ENCODE results near the gene CTH.
"Not testable (repeated sequence)": the region's sequence is repeated elsewhere in the genome, so short reads cannot be mapped to it uniquely, and the experiment has no call there.

CTH gene

GRCh38 chr1:70449049-70449448 lies 38.0 kb downstream of the CTH start:
- in situ Hi-C loops (cut with MboI; ENCODE audit: low sequenced_read_pairs) = no loop called here

- in situ Hi-C loops (cut with MboI; ENCODE audit: low sequenced_read_pairs) = not testable (repeated sequence)
These were observed 41.3 kb downstream of the CTH start for GRCh38 chr1:70452164-70452939.

- in situ Hi-C loops (cut with MboI; ENCODE audit: low sequenced_read_pairs) = no loop called here
These were observed 44.2 kb downstream of the CTH start for GRCh38 chr1:70455291-70455690.

- in situ Hi-C loops (cut with MboI; ENCODE audit: low sequenced_read_pairs) = no loop called here
These were observed 47.1 kb downstream of the CTH start for GRCh38 chr1:70458131-70458530.

- in situ Hi-C loops (cut with MboI; ENCODE audit: low sequenced_read_pairs) = no loop called here
These were observed 48.6 kb downstream of the CTH start for GRCh38 chr1:70459496-70460225.

- in situ Hi-C loops (cut with MboI; ENCODE audit: low sequenced_read_pairs) = not testable (repeated sequence)
These were observed 50.0 kb downstream of the CTH start for GRCh38 chr1:70460740-70461713.

- in situ Hi-C loops (cut with MboI; ENCODE audit: low sequenced_read_pairs) = no loop called here
These were observed 51.5 kb downstream of the CTH start for GRCh38 chr1:70462611-70463010.

GRCh38 chr1:70465911-70466310 lies 54.8 kb downstream of the CTH start:
- in situ Hi-C loops (cut with MboI; ENCODE audit: low sequenced_read_pairs) = no loop called here

- in situ Hi-C loops (cut with MboI; ENCODE audit: low sequenced_read_pairs) = no loop called here
These were observed 56.5 kb downstream of the CTH start for GRCh38 chr1:70467531-70467930.

- in situ Hi-C loops (cut with MboI; ENCODE audit: low sequenced_read_pairs) = no loop called here
These were observed 57.1 kb downstream of the CTH start for GRCh38 chr1:70468180-70468579.

- in situ Hi-C loops (cut with MboI; ENCODE audit: low sequenced_read_pairs) = not testable (repeated sequence)
These were observed 58.1 kb downstream of the CTH start for GRCh38 chr1:70469184-70469583.

GRCh38 chr1:70475023-70475422 lies 64.0 kb downstream of the CTH start:
- in situ Hi-C loops (cut with MboI; ENCODE audit: low sequenced_read_pairs) = loop anchor here (25.0 kb wide), 1 partner anchor 438 kb away; no protein-coding TSS in a partner anchor

GRCh38 chr1:70477090-70477489 lies 66.0 kb downstream of the CTH start:
- in situ Hi-C loops (cut with MboI; ENCODE audit: low sequenced_read_pairs) = loop anchor here (25.0 kb wide), 1 partner anchor 440 kb away; no protein-coding TSS in a partner anchor

GRCh38 chr1:70477905-70478304 lies 66.8 kb downstream of the CTH start:
- in situ Hi-C loops (cut with MboI; ENCODE audit: low sequenced_read_pairs) = loop anchor here (25.0 kb wide), 1 partner anchor 441 kb away; no protein-coding TSS in a partner anchor

- in situ Hi-C loops (cut with MboI; ENCODE audit: low sequenced_read_pairs) = loop anchor here (25.0 kb wide), 1 partner anchor 446 kb away; no protein-coding TSS in a partner anchor
These were observed 72.3 kb downstream of the CTH start for GRCh38 chr1:70483342-70483741.

- in situ Hi-C loops (cut with MboI; ENCODE audit: low sequenced_read_pairs) = loop anchor here (25.0 kb wide), 1 partner anchor 448 kb away; no protein-coding TSS in a partner anchor
These were observed 74.6 kb downstream of the CTH start for GRCh38 chr1:70485624-70486023.

- in situ Hi-C loops (cut with MboI; ENCODE audit: low sequenced_read_pairs) = loop anchor here (25.0 kb wide), 1 partner anchor 450 kb away; no protein-coding TSS in a partner anchor
These were observed 75.8 kb downstream of the CTH start for GRCh38 chr1:70486676-70487458.

GRCh38 chr1:70487459-70487815 lies 76.4 kb downstream of the CTH start:
- in situ Hi-C loops (cut with MboI; ENCODE audit: low sequenced_read_pairs) = loop anchor here (25.0 kb wide), 1 partner anchor 450 kb away; no protein-coding TSS in a partner anchor

- in situ Hi-C loops (cut with MboI; ENCODE audit: low sequenced_read_pairs) = loop anchor here (25.0 kb wide), 1 partner anchor 451 kb away; no protein-coding TSS in a partner anchor
These were observed 77.0 kb downstream of the CTH start for GRCh38 chr1:70487910-70488665.

Data from HL-60/S4 (cell line).